KMS-11 (cell line): Measurements from ENCODE around the gene L3MBTL1.

ENCODE experiments used
- H2AFZ ChIP-seq: fragments of 200-600 bp; sonication (generic); 2 replicates; pipeline ENCODE4 v1.6.1; 2016; ENCODE audit warnings: antibody characterized with exemption, mixed run types, low read depth
- H3K27ac ChIP-seq: fragments of 200-600 bp; sonication (generic); 2 replicates; pipeline ENCODE4 v1.6.1; 2016; ENCODE audit warnings: mild to moderate bottlenecking, mixed run types
- H3K27me3 ChIP-seq: fragments of 200-600 bp; sonication (generic); 2 replicates; pipeline ENCODE4 v1.6.1; 2017; ENCODE audit warnings: mild to moderate bottlenecking, low read depth, mixed run types, moderate library complexity; ENCODE audit not compliant: insufficient read depth
- H3K36me3 ChIP-seq: fragments of 200-600 bp; sonication (generic); 2 replicates; pipeline ENCODE4 v1.6.1; 2017; ENCODE audit warnings: mild to moderate bottlenecking, mixed run types; ENCODE audit not compliant: insufficient read depth
- H3K4me1 ChIP-seq: fragments of 200-600 bp; sonication (generic); 2 replicates; pipeline ENCODE4 v1.6.1; 2016; ENCODE audit warnings: mild to moderate bottlenecking, low read depth, mixed run types; ENCODE audit not compliant: poor library complexity, severe bottlenecking
- H3K4me2 ChIP-seq: fragments of 200-600 bp; sonication (generic); 2 replicates; pipeline ENCODE4 v1.7.0; 2016; ENCODE audit warnings: mild to moderate bottlenecking, mixed run types
- H3K4me3 ChIP-seq: fragments of 200-600 bp; sonication (generic); IDR thresholded peaks from 2 replicates; pipeline ENCODE4 v1.6.1; 2017; ENCODE audit warnings: low read depth, low read length, mixed read lengths; ENCODE audit not compliant: insufficient read depth
- H3K79me2 ChIP-seq: fragments of 200-600 bp; sonication (generic); 2 replicates; pipeline ENCODE4 v1.6.1; 2016; ENCODE audit warnings: low read depth, mixed run types; ENCODE audit not compliant: insufficient read depth
- H3K9ac ChIP-seq: fragments of 200-600 bp; sonication (generic); 2 replicates; pipeline ENCODE4 v1.6.1; 2016; ENCODE audit warnings: mild to moderate bottlenecking, mixed run types
- H4K20me1 ChIP-seq: fragments of 200-600 bp; sonication (generic); 2 replicates; pipeline ENCODE4 v1.6.1; 2016; ENCODE audit warnings: mild to moderate bottlenecking, mixed run types; ENCODE audit not compliant: insufficient read depth
- CTCF ChIP-seq: fragments of 200-600 bp; sonication (generic); conservative IDR thresholded peaks from 2 replicates; pipeline ENCODE4 v1.6.1; 2017; ENCODE audit warnings: low read depth, mild to moderate bottlenecking, antibody characterized with exemption, low read length, moderate library complexity, mixed read lengths

L3MBTL1 gene

GRCh38 chr20:43563991-43564390 is 56.5 kb downstream of the L3MBTL1 start:
- no peak overlapping the region for H2AFZ ChIP-seq
- H3K4me2 ChIP-seq = no peak overlapping the region

GRCh38 chr20:43564455-43564854 is 57.0 kb downstream of the L3MBTL1 start:
- no peak for TF ChIP-seq CTCF
- no peak overlapping the region for H2AFZ ChIP-seq
- no peaks in the 10 kb centered on the region for H3K27me3 ChIP-seq
- H3K79me2 ChIP-seq = no peaks in the 10 kb centered on the region
- no peaks in the 10 kb centered on the region for H3K4me1 ChIP-seq
- H3K4me3 ChIP-seq = no peak overlapping the region
- H3K9ac ChIP-seq = no peak overlapping the region
- H3K4me2 ChIP-seq = no peak overlapping the region
- no peaks in the 10 kb centered on the region for H4K20me1 ChIP-seq
- H3K27ac ChIP-seq = no peak overlapping the region
- no peaks in the 10 kb centered on the region for H3K36me3 ChIP-seq

More at GRCh38 chr20:43563991-43564390, 56.5 kb downstream of the L3MBTL1 start:
- no peaks in the 10 kb centered on the region for H3K4me1 ChIP-seq
- H3K79me2 ChIP-seq = no peaks in the 10 kb centered on the region
- H3K4me3 ChIP-seq = no peak overlapping the region
- no peak for TF ChIP-seq CTCF
- H3K27me3 ChIP-seq = no peaks in the 10 kb centered on the region
- H3K36me3 ChIP-seq = no peaks in the 10 kb centered on the region
- no peak overlapping the region for H3K27ac ChIP-seq
- no peaks in the 10 kb centered on the region for H4K20me1 ChIP-seq
- H3K9ac ChIP-seq = no peak overlapping the region

GRCh38 chr20:43564993-43565757 is 57.7 kb downstream of the L3MBTL1 start:
- no peaks in the 10 kb centered on the region for H3K4me1 ChIP-seq
- H3K9ac ChIP-seq = no peak overlapping the region
- H3K27me3 ChIP-seq = no peaks in the 10 kb centered on the region
- no peaks in the 10 kb centered on the region for H4K20me1 ChIP-seq
- no peak overlapping the region for H3K4me2 ChIP-seq
- H3K4me3 ChIP-seq = no peak overlapping the region
- no peaks in the 10 kb centered on the region for H3K36me3 ChIP-seq
- no peaks in the 10 kb centered on the region for H3K79me2 ChIP-seq
- H2AFZ ChIP-seq = no peak overlapping the region
- no peak for TF ChIP-seq CTCF
- H3K27ac ChIP-seq = no peak overlapping the region

- H4K20me1 ChIP-seq = no peaks in the 10 kb centered on the region
- no peak overlapping the region for H3K9ac ChIP-seq
- no peaks in the 10 kb centered on the region for H3K27me3 ChIP-seq
- no peaks in the 10 kb centered on the region for H3K4me1 ChIP-seq
- H2AFZ ChIP-seq = no peak overlapping the region
- no peak overlapping the region for H3K4me3 ChIP-seq
- no peak overlapping the region for H3K4me2 ChIP-seq
- no peak overlapping the region for H3K27ac ChIP-seq
- TF ChIP-seq CTCF = no peak
- no peaks in the 10 kb centered on the region for H3K79me2 ChIP-seq
- H3K36me3 ChIP-seq = no peaks in the 10 kb centered on the region
Measured at GRCh38 chr20:43565758-43566104, 58.2 kb downstream of the L3MBTL1 start.
